Adipose tissue (tissue), 3 donors: ENCODE data around the gene ERI2. TPM values are rescaled to one million over a fixed set of nuclear protein-coding genes. Genes with fewer than 3 reads are reported as not detected.

Source experiments
- H3K27ac ChIP-seq: one replicate; pipeline ENCODE4 v1.5.1; 2013; ENCODE audit warnings: low read depth, low read length
- WGBS, 3 donors: extraction: QIAGEN DNeasy Blood & Tissue Kit; methylation state at CpG; one replicate each; pipeline ENCODE4 v1.1.7; 2013; 5-methylcytosine and 5-hydroxymethylcytosine counted together
- polyA plus RNA-seq, 3 donors: library from polyadenylated mRNA; stranded (reverse); fragments of 200-250 nt; gene quantifications; one replicate each; pipeline ENCODE4 v1.2.3, GENCODE V29; 2013
- donor health status: healthy with polysubstance abuse.
- donor health status: Bipolar disorder and iron deficiency.
- donor health status: healthy.

Gene ERI2
- polyA plus RNA-seq, 3 donors = 8.2 to 10.7 (median 8.5) TPM

DNA sequence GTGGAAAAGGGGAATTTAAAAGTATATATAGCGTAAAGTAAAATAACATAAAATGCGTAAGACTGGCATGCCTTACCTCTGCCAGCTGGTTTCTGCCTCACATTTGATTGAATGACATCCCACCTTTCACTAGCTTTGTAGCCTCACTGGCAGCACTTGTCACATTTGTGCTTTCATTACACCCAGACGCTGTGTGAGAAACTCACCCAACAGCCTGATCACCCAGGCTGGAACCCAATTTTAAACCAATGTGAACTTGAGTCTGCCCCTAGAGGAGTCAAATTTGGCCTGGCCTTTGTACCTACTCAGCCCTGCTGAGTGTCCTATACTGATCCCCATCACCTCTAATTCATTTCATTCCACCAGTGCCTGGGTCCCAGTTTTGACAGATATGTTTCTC, 59.8 kb downstream of the ERI2 start:
- no peak overlapping the region for H3K27ac ChIP-seq
- WGBS, 3 donors = 97 to 99% (median 97%) methylated on average over 3 of the region's 3 CpGs

Other genes starting within 250 kb of the ERI2 start
- gene ACSM2B, start 230.1 kb downstream of the ERI2 start, polyA plus RNA-seq = under 1 TPM; 0.16 to 0.34 (median 0.22) TPM
- gene ACSM1, start 108.8 kb downstream of the ERI2 start, polyA plus RNA-seq = under 1 TPM; 0.06 to 0.56 (median 0.52) TPM
- 10 to 100 TPM; 11.7 to 16.2 (median 16.0) TPM for gene THUMPD1, start 64.7 kb downstream of the ERI2 start, polyA plus RNA-seq
- gene ACSM3, start 42.5 kb downstream of the ERI2 start, polyA plus RNA-seq = 10 to 100 TPM in 2 of 3 donors, 1 to 10 TPM in 1; 5.9 to 33.1 (median 14.4) TPM
- 1 to 10 TPM; 1.3 to 3.1 (median 2.4) TPM for gene REXO5, start 55 bp upstream of the ERI2 start, polyA plus RNA-seq
- gene DCUN1D3, start 93.9 kb upstream of the ERI2 start, polyA plus RNA-seq = 10 to 100 TPM in 2 of 3 donors, 1 to 10 TPM in 1; 2.0 to 18.3 (median 18.3) TPM
- gene LYRM1, start 94.3 kb upstream of the ERI2 start, polyA plus RNA-seq = 10 to 100 TPM; 26.9 to 76.0 (median 61.2) TPM